Cardiac ventricle fibroblast (primary cell): Measurements from ENCODE around the gene BCAS2. TPM values are rescaled to one million over a fixed set of nuclear protein-coding genes. Genes with fewer than 3 reads are reported as not detected.

Experiments used
- total RNA-seq: library from RNA; depleted of rRNA; stranded (reverse); fragments of >200 nt; gene quantifications from 2 replicates; pipeline ENCODE4 v1.2.3, GENCODE V29; 2015

Gene BCAS2
- 21.2 and 32.4 TPM in 2 replicates for total RNA-seq

GRCh38 chr1:114581335-114582287 lies at the start of gene BCAS2:
TSS of gene BCAS2 (minus strand) at chr1:114581615. CDS start at chr1:114581591, 24 bp downstream.

Other genes starting within 250 kb of the BCAS2 start
- gene TRIM33, start 70.4 kb downstream of the BCAS2 start, total RNA-seq = 15.0 and 17.6 TPM in 2 replicates
- gene DENND2C, start 88.4 kb upstream of the BCAS2 start, total RNA-seq = 3.1 and 3.2 TPM in 2 replicates
- gene AMPD1, start 113.9 kb upstream of the BCAS2 start, total RNA-seq = not detected in 2 replicates
- 18.0 and 22.9 TPM in 2 replicates for gene NRAS, start 135.2 kb upstream of the BCAS2 start, total RNA-seq
- 306 and 670 TPM in 2 replicates for gene CSDE1, start 176.4 kb upstream of the BCAS2 start, total RNA-seq
- 41.7 and 45.2 TPM in 2 replicates for gene SIKE1, start 199.1 kb upstream of the BCAS2 start, total RNA-seq